ENCODE results near the gene SYNE1. TPM values are rescaled to one million over a fixed set of nuclear protein-coding genes. Genes with fewer than 3 reads are reported as not detected.

The SYNE1 gene
- total RNA-seq, 4 donors from 2014 or later = 29.1 to 51.5 (median 45.6) TPM

DNA sequence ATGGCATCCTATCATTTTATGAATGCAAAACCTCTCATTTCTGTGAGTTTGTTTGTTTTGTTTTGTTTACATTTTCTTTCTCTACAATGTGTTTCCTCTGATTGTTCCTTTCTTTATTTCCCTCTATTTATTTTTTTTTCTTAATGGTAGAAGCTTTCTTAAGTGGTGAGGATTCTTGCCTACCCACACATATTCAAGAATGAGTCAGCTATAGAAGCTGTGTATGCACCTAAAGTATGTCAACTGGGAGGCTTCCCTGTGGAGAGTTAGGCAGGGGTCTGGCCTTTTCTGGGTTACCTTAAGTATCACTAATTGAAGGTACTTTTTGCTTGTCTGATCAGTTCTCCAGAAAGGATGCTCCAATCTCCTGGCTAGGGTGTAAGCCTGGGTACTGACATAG is 475.7 kb downstream of the SYNE1 start:
- no peak for ATAC-seq
- H3K27me3 ChIP-seq = no peaks in the 10 kb centered on the region
- H3K9me3 ChIP-seq = no peaks in the 10 kb centered on the region
- no peak overlapping the region for H3K4me3 ChIP-seq
- H3K36me3 ChIP-seq = no peaks in the 10 kb centered on the region
- intact Hi-C loops (cut with DNase I; ENCODE audit: low total_unique reads) = no loop called here
- in situ Hi-C loops (cut with MboI; ENCODE audit: low sequenced_read_pairs in 4 of 4) = no loop called here
- H3K27ac ChIP-seq = peak overlapping the region; percentile 53 to 73 (median 62)
- H3K4me1 ChIP-seq = peaks cover under 1 to 14% of the 10 kb centered on the region in 2 donors
- DNase-seq = no peak
- no peak for TF ChIP-seq POLR2A (IDR thresholded peaks at IDR 0.05)
- TF ChIP-seq, protein P1, sequence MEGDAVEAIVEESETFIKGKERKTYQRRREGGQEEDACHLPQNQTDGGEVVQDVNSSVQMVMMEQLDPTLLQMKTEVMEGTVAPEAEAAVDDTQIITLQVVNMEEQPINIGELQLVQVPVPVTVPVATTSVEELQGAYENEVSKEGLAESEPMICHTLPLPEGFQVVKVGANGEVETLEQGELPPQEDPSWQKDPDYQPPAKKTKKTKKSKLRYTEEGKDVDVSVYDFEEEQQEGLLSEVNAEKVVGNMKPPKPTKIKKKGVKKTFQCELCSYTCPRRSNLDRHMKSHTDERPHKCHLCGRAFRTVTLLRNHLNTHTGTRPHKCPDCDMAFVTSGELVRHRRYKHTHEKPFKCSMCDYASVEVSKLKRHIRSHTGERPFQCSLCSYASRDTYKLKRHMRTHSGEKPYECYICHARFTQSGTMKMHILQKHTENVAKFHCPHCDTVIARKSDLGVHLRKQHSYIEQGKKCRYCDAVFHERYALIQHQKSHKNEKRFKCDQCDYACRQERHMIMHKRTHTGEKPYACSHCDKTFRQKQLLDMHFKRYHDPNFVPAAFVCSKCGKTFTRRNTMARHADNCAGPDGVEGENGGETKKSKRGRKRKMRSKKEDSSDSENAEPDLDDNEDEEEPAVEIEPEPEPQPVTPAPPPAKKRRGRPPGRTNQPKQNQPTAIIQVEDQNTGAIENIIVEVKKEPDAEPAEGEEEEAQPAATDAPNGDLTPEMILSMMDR (IDR thresholded peaks at IDR 0.05 in 4 of 5, conservative IDR thresholded peaks at IDR 0.05 in 1 of 5) = no peak

DNA sequence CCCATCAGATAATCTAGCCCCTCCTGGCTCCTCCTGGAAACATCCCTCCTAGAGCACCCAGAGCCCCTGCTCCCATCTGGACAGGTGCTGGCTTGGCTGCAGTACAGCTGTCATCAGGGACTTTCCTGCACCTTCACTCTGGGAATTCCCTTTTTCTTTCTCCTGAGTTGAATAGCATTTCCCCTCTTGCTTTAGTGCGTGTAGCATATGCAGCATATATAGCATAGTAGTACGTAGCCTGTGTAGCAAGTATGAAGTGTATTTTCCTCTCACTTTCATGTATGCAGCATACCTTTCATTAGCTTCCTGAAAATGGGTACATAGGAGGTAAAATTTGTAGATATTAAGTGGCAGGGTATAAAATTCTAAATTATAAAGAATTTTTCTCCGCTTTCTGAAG is 476.8 kb downstream of the SYNE1 start:
- no peak for ATAC-seq
- intact Hi-C loops (cut with DNase I; ENCODE audit: low total_unique reads) (no loop called here), in situ Hi-C loops (cut with MboI; ENCODE audit: low sequenced_read_pairs in 4 of 4) (no loop called here)
- no peak for DNase-seq
- H3K27ac ChIP-seq = peak overlapping the region in 3 of 4 donors; percentile 57 to 63 (median 61)
- H3K36me3 ChIP-seq = no peaks in the 10 kb centered on the region
- H3K4me1 ChIP-seq = peaks cover 8 to 14% of the 10 kb centered on the region in 2 donors
- no peak for TF ChIP-seq POLR2A (IDR thresholded peaks at IDR 0.05)
- TF ChIP-seq, protein P1 (IDR thresholded peaks at IDR 0.05 in 4 of 5, conservative IDR thresholded peaks at IDR 0.05 in 1 of 5) = no peak
- no peaks in the 10 kb centered on the region for H3K27me3 ChIP-seq
- no peak overlapping the region for H3K4me3 ChIP-seq
- no peaks in the 10 kb centered on the region for H3K9me3 ChIP-seq

DNA sequence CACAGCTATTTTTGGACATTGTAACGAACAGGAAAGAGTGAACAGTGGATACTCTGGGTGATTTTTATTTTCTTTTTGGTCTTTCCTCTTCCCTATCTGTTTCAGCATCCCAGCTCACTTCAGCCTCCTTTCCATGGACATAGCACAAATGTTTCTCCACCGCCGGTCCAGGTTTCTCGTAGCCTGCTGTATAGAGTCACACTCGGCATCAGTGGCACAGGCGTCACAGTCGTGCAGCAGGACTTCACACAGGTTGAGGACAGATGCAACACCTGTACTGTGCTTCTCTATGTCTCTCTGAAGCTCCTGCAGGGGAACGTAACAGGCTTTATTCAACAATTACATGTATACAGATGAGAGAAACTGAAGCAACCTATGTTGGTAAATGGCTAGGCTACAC is 481.4 kb downstream of the SYNE1 start:
- peaks cover 0 to 35% of the 10 kb centered on the region in 2 donors for H3K36me3 ChIP-seq
- intact Hi-C loops (cut with DNase I; ENCODE audit: low total_unique reads) = no loop called here
- TF ChIP-seq, protein P1 (IDR thresholded peaks at IDR 0.05 in 4 of 5, conservative IDR thresholded peaks at IDR 0.05 in 1 of 5) = no peak
- no peak for TF ChIP-seq POLR2A (IDR thresholded peaks at IDR 0.05)
- peaks cover 11 to 16% of the 10 kb centered on the region in 2 donors for H3K4me1 ChIP-seq
- no peaks in the 10 kb centered on the region for H3K9me3 ChIP-seq
- peak overlapping the region; percentile 66 to 82 (median 71) for H3K27ac ChIP-seq
- ATAC-seq (peak; percentile 42 to 49), DNase-seq (no peak)
- H3K4me3 ChIP-seq = peak overlapping the region in 1 of 4 donors; percentile 33
- H3K27me3 ChIP-seq = no peaks in the 10 kb centered on the region
- in situ Hi-C loops (cut with MboI; ENCODE audit: low sequenced_read_pairs in 4 of 4) = no loop called here

DNA sequence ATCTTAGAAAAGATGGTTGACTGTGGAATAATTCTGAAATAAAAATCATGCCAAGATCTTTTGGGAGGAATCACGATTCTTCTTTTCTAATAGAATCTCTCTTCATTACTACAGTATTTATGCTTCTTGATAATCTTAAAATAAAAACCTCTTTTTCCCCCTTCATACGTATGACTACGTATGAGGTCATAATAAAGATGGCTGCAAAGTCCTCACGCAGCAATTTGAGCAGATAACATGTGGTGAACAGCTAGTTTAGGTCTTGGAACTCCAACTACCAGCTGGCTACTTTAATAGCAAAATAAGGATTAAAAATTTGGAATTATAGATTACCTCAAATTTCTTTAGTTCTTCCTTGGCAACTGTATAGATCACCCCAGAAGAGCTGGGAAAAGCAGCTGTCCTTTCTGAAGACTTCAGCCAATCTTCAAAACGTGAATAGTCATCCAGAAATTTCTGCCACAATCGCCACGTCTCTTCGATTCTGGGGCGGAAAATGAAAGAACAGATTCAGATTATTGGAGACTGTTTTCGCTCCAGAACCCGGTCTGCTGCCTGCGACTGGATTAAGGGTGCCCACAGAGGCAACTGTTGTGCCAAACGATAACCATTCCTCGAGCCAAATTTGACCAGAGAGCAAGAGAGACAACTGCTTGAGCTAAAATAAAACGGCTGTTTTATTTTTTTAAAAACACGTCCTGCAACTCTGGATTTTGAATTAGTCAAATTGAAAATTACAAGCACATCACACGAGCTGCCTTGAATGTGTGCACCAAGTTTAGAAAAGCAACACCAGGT is 482.4 kb downstream of the SYNE1 start:
- ATAC-seq = peak; percentile 30 to 67

More for the DNA sequence above, 482.4 kb downstream of the SYNE1 start:
- Histone ChIP-seq H3K36me3 (peaks cover 0 to 46% of the 10 kb centered on the region in 2 donors), H3K4me3 (peak overlapping the region; percentile 8 to 40 (median 27)), H3K27me3 (no peaks in the 10 kb centered on the region), H3K27ac (peak overlapping the region; percentile 66 to 82 (median 71)), H3K9me3 (no peaks in the 10 kb centered on the region), H3K4me1 (peaks cover 11 to 22% of the 10 kb centered on the region in 2 donors)
- in situ Hi-C loops (cut with MboI; ENCODE audit: low sequenced_read_pairs in 4 of 4) (no loop called here), intact Hi-C loops (cut with DNase I; ENCODE audit: low total_unique reads) (no loop called here)
- DNase-seq = no peak
- TF ChIP-seq POLR2A (IDR thresholded peaks at IDR 0.05) = no peak
- TF ChIP-seq, protein P1 (IDR thresholded peaks at IDR 0.05 in 4 of 5, conservative IDR thresholded peaks at IDR 0.05 in 1 of 5) = no peak
